Mesothelial cell of epicardium (in vitro differentiated cells): ENCODE data around the gene CACNB1. TPM values are rescaled to one million over a fixed set of nuclear protein-coding genes. Genes with fewer than 3 reads are reported as not detected.

ENCODE experiments used
- DNase-seq, 2 experiments: peaks; one replicate each; pipeline ENCODE4 v3.0.0; 2021; ENCODE audit warnings: low spot score in 2 of 2; ENCODE audit not compliant: unreplicated experiment in 2 of 2
- H3K27ac Mint-ChIP-seq: 2 replicates; pipeline ENCODE4 v1.8.0; 2021; ENCODE audit warnings: mixed read lengths
- H3K27me3 Mint-ChIP-seq: 2 replicates; pipeline ENCODE4 v1.8.0; 2021; ENCODE audit warnings: low read depth, mixed read lengths
- H3K36me3 Mint-ChIP-seq: 2 replicates; pipeline ENCODE4 v1.8.0; 2021; ENCODE audit warnings: mixed read lengths
- H3K4me1 Mint-ChIP-seq: 2 replicates; pipeline ENCODE4 v1.8.0; 2021; ENCODE audit warnings: mixed read lengths
- H3K4me3 Mint-ChIP-seq: 2 replicates; pipeline ENCODE4 v1.8.0; 2021; ENCODE audit warnings: mild to moderate bottlenecking, moderate library complexity, mixed read lengths
- H3K9me3 Mint-ChIP-seq: 2 replicates; pipeline ENCODE4 v1.8.0; 2021; ENCODE audit warnings: mixed read lengths
- CTCF ChIP-seq: fragments of 200-600 bp; sonication (generic); IDR thresholded peaks from one replicate; pipeline ENCODE4 v1.5.0; 2021; ENCODE audit warnings: antibody characterized with exemption; ENCODE audit not compliant: unreplicated experiment
- total RNA-seq: library from RNA; stranded (reverse); gene quantifications from 3 replicates; pipeline ENCODE4 v1.2.1, GENCODE V29; 2021

The CACNB1 gene
- total RNA-seq, 1 donor from 2014 or later, result 21.6 TPM

- Mint-ChIP-seq H3K36me3 (peaks cover 19% of the 10 kb centered on the region), H3K4me1 (no peaks in the 10 kb centered on the region), H3K27ac (no peak overlapping the region), H3K4me3 (no peak overlapping the region), H3K27me3 (no peaks in the 10 kb centered on the region), H3K9me3 (no peaks in the 10 kb centered on the region)
- no peak for TF ChIP-seq CTCF
- DNase-seq, result no peak
Measured at GRCh38 chr17:39183720-39184119, 13.7 kb downstream of the CACNB1 start.

- Mint-ChIP-seq H3K27ac (no peak overlapping the region), H3K9me3 (no peaks in the 10 kb centered on the region), H3K4me3 (no peak overlapping the region), H3K27me3 (no peaks in the 10 kb centered on the region), H3K4me1 (no peaks in the 10 kb centered on the region), H3K36me3 (peaks cover 19% of the 10 kb centered on the region)
- TF ChIP-seq CTCF, result no peak
- no peak for DNase-seq
Measured at GRCh38 chr17:39183045-39183444, 14.4 kb downstream of the CACNB1 start.

- H3K9me3 Mint-ChIP-seq, result no peaks in the 10 kb centered on the region
- no peak for DNase-seq
- TF ChIP-seq CTCF, result no peak
- no peak overlapping the region for H3K27ac Mint-ChIP-seq
- no peaks in the 10 kb centered on the region for H3K4me1 Mint-ChIP-seq
- peaks cover 33% of the 10 kb centered on the region for H3K36me3 Mint-ChIP-seq
- H3K4me3 Mint-ChIP-seq, result no peak overlapping the region
- H3K27me3 Mint-ChIP-seq, result no peaks in the 10 kb centered on the region
Measured at GRCh38 chr17:39181303-39181702, 16.2 kb downstream of the CACNB1 start.

- no peak for TF ChIP-seq CTCF
- H3K27ac Mint-ChIP-seq, result no peak overlapping the region
Measured at GRCh38 chr17:39178536-39178935, 18.9 kb downstream of the CACNB1 start.

GRCh38 chr17:39177256-39177655, 20.2 kb downstream of the CACNB1 start:
- Mint-ChIP-seq H3K4me3 (no peak overlapping the region), H3K9me3 (no peaks in the 10 kb centered on the region), H3K36me3 (peaks cover 19% of the 10 kb centered on the region), H3K27me3 (no peaks in the 10 kb centered on the region), H3K4me1 (no peaks in the 10 kb centered on the region), H3K27ac (no peak overlapping the region)
- TF ChIP-seq CTCF, result no peak
- no peak for DNase-seq

More at GRCh38 chr17:39178536-39178935, 18.9 kb downstream of the CACNB1 start:
- Mint-ChIP-seq H3K36me3 (peaks cover 29% of the 10 kb centered on the region), H3K9me3 (no peaks in the 10 kb centered on the region), H3K4me1 (no peaks in the 10 kb centered on the region), H3K4me3 (no peak overlapping the region), H3K27me3 (no peaks in the 10 kb centered on the region)
- no peak for DNase-seq

GRCh38 chr17:39175695-39176093, 21.8 kb downstream of the CACNB1 start:
- Mint-ChIP-seq H3K9me3 (no peaks in the 10 kb centered on the region), H3K4me1 (no peaks in the 10 kb centered on the region), H3K36me3 (peaks cover 17% of the 10 kb centered on the region), H3K4me3 (no peak overlapping the region), H3K27ac (no peak overlapping the region), H3K27me3 (no peaks in the 10 kb centered on the region)
- DNase-seq, result no peak
- no peak for TF ChIP-seq CTCF
